ENCODE measurements around the gene ASPRV1.
A peak's percentile ranks its signal among the peaks of the same experiment; 100 is the strongest.

Gene ASPRV1

GRCh38 chr2:69961496-69961895 is at the start of gene ASPRV1:
Gene ASPRV1, minus strand, starts transcription at chr2:69961631. Its CDS starts 195 bp downstream, at chr2:69961436.
- DNase-seq (ENCODE audit: low spot score), result no peak
- H3K27ac ChIP-seq (ENCODE audit: poor library complexity, severe bottlenecking), result no peak within 1 kb of the TSS
- no peaks in the 10 kb centered on the region for H3K4me1 ChIP-seq (ENCODE audit: insufficient read depth, poor library complexity, severe bottlenecking)
- no peaks in the 10 kb centered on the region for H3K27me3 ChIP-seq (ENCODE audit: insufficient read depth, poor library complexity, severe bottlenecking)
- ATAC-seq (ENCODE audit: low read depth), result no peak
- no peaks in the 10 kb centered on the region for H3K36me3 ChIP-seq (ENCODE audit: low read depth)
- H3K4me3 ChIP-seq (ENCODE audit: severe bottlenecking), result no peak within 1 kb of the TSS
- H3K9me3 ChIP-seq (ENCODE audit: severe bottlenecking), result no peaks in the 10 kb centered on the region
- TF ChIP-seq, protein P1, sequence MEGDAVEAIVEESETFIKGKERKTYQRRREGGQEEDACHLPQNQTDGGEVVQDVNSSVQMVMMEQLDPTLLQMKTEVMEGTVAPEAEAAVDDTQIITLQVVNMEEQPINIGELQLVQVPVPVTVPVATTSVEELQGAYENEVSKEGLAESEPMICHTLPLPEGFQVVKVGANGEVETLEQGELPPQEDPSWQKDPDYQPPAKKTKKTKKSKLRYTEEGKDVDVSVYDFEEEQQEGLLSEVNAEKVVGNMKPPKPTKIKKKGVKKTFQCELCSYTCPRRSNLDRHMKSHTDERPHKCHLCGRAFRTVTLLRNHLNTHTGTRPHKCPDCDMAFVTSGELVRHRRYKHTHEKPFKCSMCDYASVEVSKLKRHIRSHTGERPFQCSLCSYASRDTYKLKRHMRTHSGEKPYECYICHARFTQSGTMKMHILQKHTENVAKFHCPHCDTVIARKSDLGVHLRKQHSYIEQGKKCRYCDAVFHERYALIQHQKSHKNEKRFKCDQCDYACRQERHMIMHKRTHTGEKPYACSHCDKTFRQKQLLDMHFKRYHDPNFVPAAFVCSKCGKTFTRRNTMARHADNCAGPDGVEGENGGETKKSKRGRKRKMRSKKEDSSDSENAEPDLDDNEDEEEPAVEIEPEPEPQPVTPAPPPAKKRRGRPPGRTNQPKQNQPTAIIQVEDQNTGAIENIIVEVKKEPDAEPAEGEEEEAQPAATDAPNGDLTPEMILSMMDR (IDR thresholded peaks at IDR 0.05; ENCODE audit: poor library complexity, severe bottlenecking), result no peak

- no peak for DNase-seq (ENCODE audit: low spot score)
These were observed 49.2 kb upstream of the ASPRV1 start for GRCh38 chr2:70010576-70011111.

DNA sequence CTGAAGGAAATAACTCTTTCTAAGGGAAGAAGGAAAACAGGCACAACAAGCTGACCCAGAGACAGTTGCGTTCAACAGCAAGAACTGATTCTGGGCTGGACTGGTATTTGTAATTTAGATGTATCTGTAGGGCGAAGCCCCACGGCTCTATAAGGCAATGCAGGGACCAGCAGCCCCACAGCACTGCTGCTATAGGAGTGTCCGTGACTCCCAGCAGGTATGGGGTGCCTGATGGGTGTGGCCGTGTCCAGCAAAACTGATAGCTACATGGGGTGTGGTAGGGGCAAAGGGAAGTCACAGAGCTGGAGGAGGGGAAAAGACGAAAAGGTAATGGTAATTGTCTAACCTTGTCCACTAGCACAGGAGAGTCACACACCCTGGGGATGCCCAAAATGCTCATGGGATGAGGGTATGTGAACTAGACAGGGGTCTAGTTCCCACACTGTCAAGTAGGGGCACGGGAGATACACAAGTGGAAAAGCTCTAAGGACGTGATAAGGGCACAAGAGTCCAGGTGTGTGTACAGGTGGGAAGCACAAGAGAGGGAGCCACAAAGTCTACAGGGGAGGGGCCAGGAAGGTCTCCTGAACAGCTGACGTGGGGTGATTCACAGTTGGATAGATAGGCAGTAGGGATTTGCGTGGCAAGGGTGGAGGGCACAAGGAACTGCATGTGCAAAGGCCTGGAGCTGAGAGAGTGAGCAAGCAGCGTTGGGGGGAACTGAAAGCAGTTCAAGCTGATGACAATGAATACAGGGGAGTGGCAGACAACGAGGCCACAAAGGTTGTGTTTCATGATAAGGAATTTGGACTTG is 48.5 kb upstream of the ASPRV1 start:
- H3K4me1 ChIP-seq (ENCODE audit: insufficient read depth, poor library complexity, severe bottlenecking), result no peaks in the 10 kb centered on the region
- no peaks in the 10 kb centered on the region for H3K36me3 ChIP-seq (ENCODE audit: low read depth)
- no peaks in the 10 kb centered on the region for H3K9me3 ChIP-seq (ENCODE audit: severe bottlenecking)
- H3K27ac ChIP-seq (ENCODE audit: poor library complexity, severe bottlenecking), result no peak overlapping the region
- H3K4me3 ChIP-seq (ENCODE audit: severe bottlenecking), result no peak overlapping the region
- DNase-seq (ENCODE audit: low spot score) (no peak), ATAC-seq (ENCODE audit: low read depth) (peak; percentile 23; the same call in 1 of the 3 replicates)
- H3K27me3 ChIP-seq (ENCODE audit: insufficient read depth, poor library complexity, severe bottlenecking), result no peaks in the 10 kb centered on the region
- TF ChIP-seq, protein P1 (IDR thresholded peaks at IDR 0.05; ENCODE audit: poor library complexity, severe bottlenecking), result no peak

More at GRCh38 chr2:70010576-70011111, 49.2 kb upstream of the ASPRV1 start:
- TF ChIP-seq, protein P1 (IDR thresholded peaks at IDR 0.05; ENCODE audit: poor library complexity, severe bottlenecking), result no peak
- Histone ChIP-seq H3K9me3 (ENCODE audit: severe bottlenecking) (no peaks in the 10 kb centered on the region), H3K4me3 (ENCODE audit: severe bottlenecking) (no peak overlapping the region), H3K27me3 (ENCODE audit: insufficient read depth, poor library complexity, severe bottlenecking) (no peaks in the 10 kb centered on the region), H3K4me1 (ENCODE audit: insufficient read depth, poor library complexity, severe bottlenecking) (no peaks in the 10 kb centered on the region), H3K27ac (ENCODE audit: poor library complexity, severe bottlenecking) (no peak overlapping the region), H3K36me3 (ENCODE audit: low read depth) (no peaks in the 10 kb centered on the region)
- no peak for ATAC-seq (ENCODE audit: low read depth)

DNA sequence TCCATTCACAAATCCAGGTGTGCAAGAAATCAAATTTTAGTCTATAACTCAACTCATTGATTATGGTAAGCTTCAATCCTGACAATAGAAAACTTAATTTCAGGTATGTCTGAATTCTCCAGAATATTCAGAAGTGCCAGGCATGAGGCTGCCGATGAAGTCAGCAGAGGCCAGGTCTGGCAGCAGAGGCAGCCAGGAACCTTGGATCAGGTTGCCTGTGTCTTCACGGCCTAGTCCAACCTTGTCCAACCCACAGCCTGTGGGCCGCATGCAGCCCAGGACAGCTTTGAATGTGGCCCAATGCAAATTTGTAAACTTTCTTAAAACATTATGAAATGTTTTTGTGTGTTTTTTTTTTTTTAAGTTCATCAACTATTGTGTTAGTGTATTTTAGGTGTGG is 46.9 kb upstream of the ASPRV1 start:
- H3K27ac ChIP-seq (ENCODE audit: poor library complexity, severe bottlenecking), result no peak overlapping the region
- TF ChIP-seq, protein P1 (IDR thresholded peaks at IDR 0.05; ENCODE audit: poor library complexity, severe bottlenecking), result no peak
- no peaks in the 10 kb centered on the region for H3K36me3 ChIP-seq (ENCODE audit: low read depth)
- H3K9me3 ChIP-seq (ENCODE audit: severe bottlenecking), result no peaks in the 10 kb centered on the region
- no peaks in the 10 kb centered on the region for H3K4me1 ChIP-seq (ENCODE audit: insufficient read depth, poor library complexity, severe bottlenecking)
- H3K4me3 ChIP-seq (ENCODE audit: severe bottlenecking), result no peak overlapping the region
- ATAC-seq (ENCODE audit: low read depth), result no peak
- no peak for DNase-seq (ENCODE audit: low spot score)
- no peaks in the 10 kb centered on the region for H3K27me3 ChIP-seq (ENCODE audit: insufficient read depth, poor library complexity, severe bottlenecking)

GRCh38 chr2:70007151-70007550 is 45.7 kb upstream of the ASPRV1 start:
- Histone ChIP-seq H3K4me1 (ENCODE audit: insufficient read depth, poor library complexity, severe bottlenecking) (no peaks in the 10 kb centered on the region), H3K27me3 (ENCODE audit: insufficient read depth, poor library complexity, severe bottlenecking) (no peaks in the 10 kb centered on the region), H3K9me3 (ENCODE audit: severe bottlenecking) (no peaks in the 10 kb centered on the region), H3K4me3 (ENCODE audit: severe bottlenecking) (no peak overlapping the region), H3K36me3 (ENCODE audit: low read depth) (no peaks in the 10 kb centered on the region), H3K27ac (ENCODE audit: poor library complexity, severe bottlenecking) (no peak overlapping the region)
- no peak for ATAC-seq (ENCODE audit: low read depth)
- no peak for DNase-seq (ENCODE audit: low spot score)
- TF ChIP-seq, protein P1 (IDR thresholded peaks at IDR 0.05; ENCODE audit: poor library complexity, severe bottlenecking), result no peak

Measured in RWPE2 (cell line).